Heart right ventricle (tissue), 16 donors: ENCODE results near the gene STEAP1B. TPM values are rescaled to one million over a fixed set of nuclear protein-coding genes. Genes with fewer than 3 reads are reported as not detected.

Experiments
- ATAC-seq, 8 donors: fragments of 200-7000 bp; cut with Tn5 transposase; one replicate each; pipeline ENCODE4 v1.9.1; 2020; ENCODE audit warnings: mild to moderate bottlenecking in 8 of 8, moderate library complexity in 8 of 8, moderate number of reproducible peaks in 1 of 8
- DNase-seq, 2 donors: peaks; one replicate each; pipeline ENCODE4 v3.0.0-alpha.2; 2020
- H3K27ac ChIP-seq, 10 donors: fragments of 200-600 bp; sonication (generic) in 2 of 10; one replicate each; pipeline versions ENCODE4 v1.5.0 to v1.8.0; 2020 to 2022; ENCODE audit warnings: mild to moderate bottlenecking in 3 of 10
- H3K27me3 ChIP-seq, 7 donors: fragments of 200-600 bp; one replicate each; pipeline ENCODE4 v1.8.0; 2021 to 2022; ENCODE audit warnings: mild to moderate bottlenecking in 2 of 7
- H3K36me3 ChIP-seq, 9 donors: fragments of 200-600 bp; sonication (generic) in 1 of 9; one replicate each; pipeline versions ENCODE4 v1.5.0 to v1.8.0; 2020 to 2022; ENCODE audit warnings: mild to moderate bottlenecking in 2 of 9
- H3K4me1 ChIP-seq, 9 donors: fragments of 200-600 bp; sonication (generic) in 1 of 9; one replicate each; pipeline versions ENCODE4 v1.5.0 to v1.8.0; 2020 to 2022; ENCODE audit warnings: mild to moderate bottlenecking in 4 of 9
- H3K4me3 ChIP-seq, 10 donors: fragments of 200-600 bp; sonication (generic) in 2 of 10; one replicate each; pipeline versions ENCODE4 v1.5.0 to v1.8.0; 2020 to 2022; ENCODE audit warnings: mild to moderate bottlenecking in 7 of 10, moderate library complexity in 2 of 10
- H3K9me3 ChIP-seq, 11 donors: fragments of 200-600 bp in 10 of 11; sonication (generic) in 2 of 11; one replicate each; pipeline versions ENCODE4 v1.5.0 to v1.8.0; 2013 to 2022; ENCODE audit warnings: mild to moderate bottlenecking in 2 of 11, control low read depth in 1 of 11, moderate library complexity in 1 of 11
- WGBS, 2 donors: extraction: QIAGEN DNeasy Blood & Tissue Kit; methylation state at CpG; one replicate each; pipeline ENCODE4 v1.1.7; 2013; ENCODE audit warnings: inconsistent platforms in 1 of 2; 5-methylcytosine and 5-hydroxymethylcytosine counted together
- intact Hi-C, 10 donors: fragments of 100-400 bp; cut with DNase I; formaldehyde crosslinking; loops; one replicate each; pipeline versions ENCODE4 v1.11.1 to v1.14.2; 2022
- polyA plus RNA-seq, 2 donors: library from polyadenylated mRNA; stranded (reverse); fragments of 200-250 nt; gene quantifications; one replicate each; pipeline ENCODE4 v1.2.3, GENCODE V29; 2013
- total RNA-seq, 10 donors: library from RNA; stranded (reverse); fragmentation: NEBNext Ultra II Directional in 3 of 10; extraction: Animal tissue kit (Norgen Biotek cat#: 25700) in 3 of 10; gene quantifications; one replicate each; pipeline versions ENCODE4 v1.2.1 to v1.2.4, GENCODE V29; 2021 to 2023
- TF ChIP-seq, protein P1 (sequence below), 9 donors: fragments of 200-600 bp; sonication (generic) in 2 of 9; IDR thresholded peaks; one replicate each; pipeline versions ENCODE4 v1.5.0 to v1.8.0; 2021 to 2022; ENCODE audit warnings: antibody characterized with exemption in 9 of 9, mild to moderate bottlenecking in 5 of 9, moderate library complexity in 1 of 9
- donor health status: Arrhythmogenic right ventricular cardiomyopathy.
- donor health status: ischemic (EF 13 %, LVEDD 7.1; RV severe dilation, severe dysfunction).
- donor health status: healthy with polysubstance abuse.
- donor health status: DM: no; HTN: yes; CAD: no.
- donor health status: DM: no; HTN: no; CAD: no.
- donor health status: ischemic (EF 25% LVEDD 6.9; RV normal size, moderate dysfunction).
- donor health status: ischemic (EF 25% LVEDD 5.7; RV mildly dilated, moderate dysfunction).
- donor health status: healthy.
- donor health status: DM: yes; HTN: yes; CAD: no.
- donor health status: Ischemic cardiomyopathy.
- donor health status: ischemic (EF 35%, LVEDD 5.7; RV mildly dilated, moderate dysfunction).
- donor health status: nonischemic (EF 11% LVEDD 7.7; RV severe dilation, severe dysfunction).
- donor health status: DM: yes; HTN: yes; CAD: no.
- donor health status: PGD.
- donor health status: ischemic (EF 29% LVEDD 5.4; RV normal size, mild dysfunction).
- donor health status: nonischemic (EF 23%, LVEDD 6.1; RV moderate dilation, normal function).

STEAP1B gene
- total and polyA plus RNA-seq, 12 donors = 0.15 to 0.76 (median 0.40) TPM; not detected in 2

DNA sequence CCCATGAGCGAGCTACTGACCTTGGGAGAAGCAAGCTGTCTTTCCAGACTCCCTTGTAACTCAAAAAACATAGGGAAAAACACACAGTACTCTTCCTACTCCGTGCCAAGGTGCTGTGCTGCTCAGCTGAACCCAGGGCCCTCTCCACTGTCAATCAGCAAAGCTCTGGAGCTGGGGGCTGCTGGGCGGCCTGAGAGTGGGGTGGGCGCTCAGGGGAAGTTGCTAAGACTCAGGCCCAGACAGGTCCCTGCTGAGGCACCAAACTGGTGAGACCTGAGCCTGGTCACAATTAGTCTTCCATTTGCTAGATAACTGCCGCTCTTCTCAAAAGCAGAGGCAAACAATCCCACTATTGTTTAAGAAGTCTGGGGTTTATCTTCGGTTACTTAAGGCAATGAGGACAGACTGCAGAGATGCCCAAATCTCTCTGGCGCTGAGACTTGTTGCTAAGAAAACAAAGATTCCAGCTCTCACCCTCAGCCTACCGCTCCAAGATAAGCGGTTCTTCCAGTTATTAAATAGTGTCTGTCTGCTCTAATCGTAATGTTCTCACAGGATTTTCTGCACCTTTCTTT is 22.0 kb downstream of the STEAP1B start:
- Histone ChIP-seq H3K9me3 (no peaks in the 10 kb centered on the region), H3K4me3 (no peak overlapping the region), H3K4me1 (peaks cover 0 to 15% (median 10%) of the 10 kb centered on the region in 9 donors), H3K36me3 (no peaks in the 10 kb centered on the region), H3K27ac (no peak overlapping the region), H3K27me3 (no peaks in the 10 kb centered on the region)
- TF ChIP-seq, protein P1, sequence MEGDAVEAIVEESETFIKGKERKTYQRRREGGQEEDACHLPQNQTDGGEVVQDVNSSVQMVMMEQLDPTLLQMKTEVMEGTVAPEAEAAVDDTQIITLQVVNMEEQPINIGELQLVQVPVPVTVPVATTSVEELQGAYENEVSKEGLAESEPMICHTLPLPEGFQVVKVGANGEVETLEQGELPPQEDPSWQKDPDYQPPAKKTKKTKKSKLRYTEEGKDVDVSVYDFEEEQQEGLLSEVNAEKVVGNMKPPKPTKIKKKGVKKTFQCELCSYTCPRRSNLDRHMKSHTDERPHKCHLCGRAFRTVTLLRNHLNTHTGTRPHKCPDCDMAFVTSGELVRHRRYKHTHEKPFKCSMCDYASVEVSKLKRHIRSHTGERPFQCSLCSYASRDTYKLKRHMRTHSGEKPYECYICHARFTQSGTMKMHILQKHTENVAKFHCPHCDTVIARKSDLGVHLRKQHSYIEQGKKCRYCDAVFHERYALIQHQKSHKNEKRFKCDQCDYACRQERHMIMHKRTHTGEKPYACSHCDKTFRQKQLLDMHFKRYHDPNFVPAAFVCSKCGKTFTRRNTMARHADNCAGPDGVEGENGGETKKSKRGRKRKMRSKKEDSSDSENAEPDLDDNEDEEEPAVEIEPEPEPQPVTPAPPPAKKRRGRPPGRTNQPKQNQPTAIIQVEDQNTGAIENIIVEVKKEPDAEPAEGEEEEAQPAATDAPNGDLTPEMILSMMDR (IDR thresholded peaks at IDR 0.05) = no peak
- WGBS, 2 donors = 51 to 60% methylated on average over 10 of the region's 10 CpGs
- intact Hi-C loops = no loop called here
- ATAC-seq (no peak), DNase-seq (no peak)

DNA sequence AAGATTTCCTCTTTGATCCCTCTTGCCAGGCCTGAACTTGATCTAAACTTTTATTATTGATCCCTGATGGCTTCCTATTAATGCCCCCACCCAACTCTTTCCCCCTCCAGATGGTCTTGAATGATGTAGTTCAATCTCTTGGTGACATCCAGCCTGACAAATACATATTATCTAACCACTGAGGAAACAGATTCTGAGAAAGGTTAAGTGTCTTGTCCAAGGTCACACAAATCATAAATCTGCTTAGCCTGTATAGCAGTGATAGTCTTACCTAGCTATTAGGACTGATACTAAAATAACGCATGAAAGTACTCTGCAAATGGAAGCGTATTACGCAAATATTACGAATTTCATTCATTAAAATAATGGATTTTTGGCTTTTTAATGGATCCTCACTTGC is 22.7 kb downstream of the STEAP1B start:
- TF ChIP-seq, protein P1 (IDR thresholded peaks at IDR 0.05) = no peak
- DNase-seq = no peak
- H3K36me3 ChIP-seq = no peaks in the 10 kb centered on the region
- H3K4me3 ChIP-seq = no peak overlapping the region
- peaks cover 0 to 14% (median 6%) of the 10 kb centered on the region in 9 donors for H3K4me1 ChIP-seq
- intact Hi-C loops = no loop called here
- ATAC-seq = no peak
- H3K9me3 ChIP-seq = no peaks in the 10 kb centered on the region
- 86 to 98% methylated on average over 4 of the region's 4 CpGs for WGBS, 2 donors
- H3K27me3 ChIP-seq = no peaks in the 10 kb centered on the region
- H3K27ac ChIP-seq = no peak overlapping the region

DNA sequence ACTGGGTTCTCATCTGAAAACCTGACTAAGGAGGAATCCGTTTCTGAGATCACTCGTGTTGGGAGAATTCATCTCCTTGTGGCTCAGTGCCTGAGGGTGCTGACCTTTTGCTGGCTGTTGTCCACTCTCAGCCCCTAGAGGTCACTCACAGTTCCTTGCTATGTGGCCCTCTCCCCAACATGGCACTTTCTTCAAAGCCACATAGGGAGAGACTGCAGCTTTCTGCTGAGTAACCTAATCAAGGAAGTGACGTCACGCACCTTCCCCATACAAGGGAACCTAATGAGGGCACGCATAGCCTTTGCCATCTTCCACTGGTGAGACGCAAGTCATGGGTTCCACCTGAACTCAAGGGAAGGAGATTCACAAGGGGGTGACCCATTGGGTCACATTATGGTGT is 23.2 kb downstream of the STEAP1B start:
- Histone ChIP-seq H3K9me3 (no peaks in the 10 kb centered on the region), H3K27ac (no peak overlapping the region), H3K36me3 (no peaks in the 10 kb centered on the region), H3K27me3 (no peaks in the 10 kb centered on the region), H3K4me3 (no peak overlapping the region), H3K4me1 (peaks cover 0 to 10% (median 3%) of the 10 kb centered on the region in 9 donors)
- intact Hi-C loops = no loop called here
- ATAC-seq = no peak
- WGBS, 2 donors = 92 to 95% methylated on average over 6 of the region's 6 CpGs
- TF ChIP-seq, protein P1 (IDR thresholded peaks at IDR 0.05) = no peak
- no peak for DNase-seq

DNA sequence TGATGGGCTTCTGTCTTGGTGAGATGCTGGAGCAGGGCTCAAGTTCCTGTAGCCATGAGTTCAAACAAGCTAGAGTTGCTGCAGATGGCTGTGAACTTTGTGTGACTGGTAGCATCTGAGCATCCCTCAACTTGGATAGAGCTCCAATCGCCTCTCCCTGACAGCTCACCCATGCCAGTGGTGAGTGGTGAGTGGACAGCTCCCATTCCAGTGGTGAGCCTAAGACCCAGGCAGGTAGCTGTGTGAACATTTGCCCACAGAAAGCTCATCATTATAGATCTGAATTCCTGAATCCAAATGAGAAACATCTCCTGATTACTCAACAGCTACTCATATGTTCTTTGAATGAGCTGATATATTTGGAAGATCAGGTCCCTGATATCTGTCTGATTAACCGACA is 25.3 kb downstream of the STEAP1B start:
- DNase-seq = no peak
- TF ChIP-seq, protein P1 (IDR thresholded peaks at IDR 0.05) = no peak
- WGBS, 2 donors = 85% methylated on average over 2 of the region's 2 CpGs
- Histone ChIP-seq H3K4me3 (no peak overlapping the region), H3K27ac (no peak overlapping the region), H3K27me3 (no peaks in the 10 kb centered on the region), H3K9me3 (peaks cover 0 to 7% (median 0%) of the 10 kb centered on the region in 11 donors), H3K4me1 (no peaks in the 10 kb centered on the region), H3K36me3 (no peaks in the 10 kb centered on the region)
- no peak for ATAC-seq
- intact Hi-C loops = no loop called here
